Nephron (organoid): ENCODE data around the gene TMEM63C.

Experiments
- H3K27ac Mint-ChIP-seq, 3 experiments: 2 replicates each; pipeline ENCODE4 v1.8.0; 2020; ENCODE audit warnings: mixed read lengths in 3 of 3, mild to moderate bottlenecking in 2 of 3, moderate library complexity in 1 of 3
- H3K27me3 Mint-ChIP-seq: 2 replicates; pipeline ENCODE4 v1.8.0; 2021; ENCODE audit warnings: low read depth, mild to moderate bottlenecking, moderate library complexity, mixed read lengths
- H3K36me3 Mint-ChIP-seq: 2 replicates; pipeline ENCODE4 v1.8.0; 2020; ENCODE audit warnings: low read depth, mixed read lengths
- H3K4me1 Mint-ChIP-seq: 2 replicates; pipeline ENCODE4 v1.8.0; 2020; ENCODE audit warnings: mixed read lengths
- H3K4me3 Mint-ChIP-seq, 3 experiments: 2 replicates each; pipeline ENCODE4 v1.8.0; 2020; ENCODE audit warnings: mild to moderate bottlenecking in 3 of 3, mixed read lengths in 3 of 3, moderate library complexity in 2 of 3
- H3K9me3 Mint-ChIP-seq: 2 replicates; pipeline ENCODE4 v1.8.0; 2020; ENCODE audit warnings: mixed read lengths
- TF ChIP-seq, protein P1 (sequence below), 3 experiments: fragments of 200-600 bp; sonication (generic); IDR thresholded peaks; one replicate each; pipeline ENCODE4 v1.5.0; 2021; ENCODE audit warnings: antibody characterized with exemption in 3 of 3; ENCODE audit not compliant: unreplicated experiment in 3 of 3

TMEM63C gene

GRCh38 chr14:77265561-77266335 lies 84.2 kb downstream of the TMEM63C start:
- Mint-ChIP-seq H3K27ac (no peak overlapping the region), H3K4me3 (no peak overlapping the region), H3K9me3 (peaks cover 4% of the 10 kb centered on the region), H3K27me3 (peaks cover 54% of the 10 kb centered on the region), H3K36me3 (no peaks in the 10 kb centered on the region), H3K4me1 (no peaks in the 10 kb centered on the region)
- TF ChIP-seq, protein P1, sequence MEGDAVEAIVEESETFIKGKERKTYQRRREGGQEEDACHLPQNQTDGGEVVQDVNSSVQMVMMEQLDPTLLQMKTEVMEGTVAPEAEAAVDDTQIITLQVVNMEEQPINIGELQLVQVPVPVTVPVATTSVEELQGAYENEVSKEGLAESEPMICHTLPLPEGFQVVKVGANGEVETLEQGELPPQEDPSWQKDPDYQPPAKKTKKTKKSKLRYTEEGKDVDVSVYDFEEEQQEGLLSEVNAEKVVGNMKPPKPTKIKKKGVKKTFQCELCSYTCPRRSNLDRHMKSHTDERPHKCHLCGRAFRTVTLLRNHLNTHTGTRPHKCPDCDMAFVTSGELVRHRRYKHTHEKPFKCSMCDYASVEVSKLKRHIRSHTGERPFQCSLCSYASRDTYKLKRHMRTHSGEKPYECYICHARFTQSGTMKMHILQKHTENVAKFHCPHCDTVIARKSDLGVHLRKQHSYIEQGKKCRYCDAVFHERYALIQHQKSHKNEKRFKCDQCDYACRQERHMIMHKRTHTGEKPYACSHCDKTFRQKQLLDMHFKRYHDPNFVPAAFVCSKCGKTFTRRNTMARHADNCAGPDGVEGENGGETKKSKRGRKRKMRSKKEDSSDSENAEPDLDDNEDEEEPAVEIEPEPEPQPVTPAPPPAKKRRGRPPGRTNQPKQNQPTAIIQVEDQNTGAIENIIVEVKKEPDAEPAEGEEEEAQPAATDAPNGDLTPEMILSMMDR (IDR thresholded peaks at IDR 0.05; ENCODE audit: unreplicated experiment in 3 of 3) = no peak

- peaks cover 4% of the 10 kb centered on the region for H3K9me3 Mint-ChIP-seq
- no peaks in the 10 kb centered on the region for H3K4me1 Mint-ChIP-seq
- H3K27me3 Mint-ChIP-seq = peaks cover 58% of the 10 kb centered on the region
- H3K36me3 Mint-ChIP-seq = no peaks in the 10 kb centered on the region
- no peak overlapping the region for H3K27ac Mint-ChIP-seq
- H3K4me3 Mint-ChIP-seq = no peak overlapping the region
- TF ChIP-seq, protein P1 (IDR thresholded peaks at IDR 0.05; ENCODE audit: unreplicated experiment in 3 of 3) = no peak
These were observed 84.7 kb downstream of the TMEM63C start for GRCh38 chr14:77266336-77266735.

DNA sequence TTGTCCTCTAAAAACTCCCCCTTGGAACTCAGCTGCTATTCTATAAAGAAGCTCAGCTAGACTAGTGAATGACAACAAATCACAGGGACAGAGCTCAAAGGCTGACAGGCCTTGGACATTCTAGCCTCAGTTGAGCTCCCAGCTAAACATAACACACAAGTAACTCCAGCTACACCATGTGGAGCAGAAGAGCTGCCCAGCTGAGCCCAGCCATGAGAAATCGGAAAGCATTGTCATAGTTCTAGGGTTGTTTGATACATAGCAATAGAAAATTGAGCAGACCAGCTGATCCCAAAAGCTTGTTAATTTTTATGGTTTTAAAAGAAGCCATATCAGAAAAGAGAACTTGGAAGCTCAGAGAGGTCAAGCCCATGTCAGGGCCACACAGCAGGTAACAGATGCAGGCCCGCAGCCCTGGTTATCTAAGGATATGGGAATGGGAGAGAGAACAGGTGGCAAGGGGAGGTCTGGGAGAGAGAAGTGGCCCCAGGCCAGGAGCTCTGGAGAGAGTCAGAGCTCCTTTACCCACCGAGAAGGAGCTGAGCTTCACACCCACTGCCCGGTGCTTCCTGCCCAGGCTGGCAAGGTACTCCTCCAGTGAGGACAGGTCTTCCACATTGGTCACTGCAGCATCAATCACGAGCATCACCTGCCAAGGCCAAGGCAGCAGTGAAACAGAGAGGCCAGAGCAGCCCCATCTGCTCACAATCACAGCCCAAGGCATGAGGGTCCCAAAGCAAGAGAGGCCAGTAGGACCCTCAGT lies 86.5 kb downstream of the TMEM63C start:
- Mint-ChIP-seq H3K4me3 (no peak overlapping the region), H3K36me3 (no peaks in the 10 kb centered on the region), H3K27me3 (peaks cover 67% of the 10 kb centered on the region), H3K27ac (no peak overlapping the region), H3K9me3 (peaks cover 4% of the 10 kb centered on the region), H3K4me1 (peaks cover 3% of the 10 kb centered on the region)
- TF ChIP-seq, protein P1 (IDR thresholded peaks at IDR 0.05; ENCODE audit: unreplicated experiment in 3 of 3) = no peak

- H3K4me1 Mint-ChIP-seq = peaks cover 3% of the 10 kb centered on the region
- H3K9me3 Mint-ChIP-seq = peaks cover 4% of the 10 kb centered on the region
- peaks cover 66% of the 10 kb centered on the region for H3K27me3 Mint-ChIP-seq
- H3K27ac Mint-ChIP-seq = no peak overlapping the region
- H3K4me3 Mint-ChIP-seq = no peak overlapping the region
- TF ChIP-seq, protein P1 (IDR thresholded peaks at IDR 0.05; ENCODE audit: unreplicated experiment in 3 of 3) = no peak
- H3K36me3 Mint-ChIP-seq = no peaks in the 10 kb centered on the region
These were observed 87.5 kb downstream of the TMEM63C start for GRCh38 chr14:77268989-77269600.

- Mint-ChIP-seq H3K4me3 (peak overlapping the region in 2 of 3 experiments; percentile 36 to 50), H3K27ac (no peak overlapping the region), H3K4me1 (peaks cover 3% of the 10 kb centered on the region), H3K27me3 (peaks cover 63% of the 10 kb centered on the region), H3K9me3 (peaks cover 4% of the 10 kb centered on the region), H3K36me3 (no peaks in the 10 kb centered on the region)
- TF ChIP-seq, protein P1 (IDR thresholded peaks at IDR 0.05; ENCODE audit: unreplicated experiment in 3 of 3) = no peak
These were observed 88.9 kb downstream of the TMEM63C start for GRCh38 chr14:77270361-77271112.
